Psoas muscle (tissue), 8 donors: Measurements from ENCODE around the gene ARHGEF10L. TPM values are rescaled to one million over a fixed set of nuclear protein-coding genes. Genes with fewer than 3 reads are reported as not detected.

Experiments used
- ATAC-seq, 4 donors: fragments of 200-7000 bp; cut with Tn5 transposase; one replicate each; pipeline ENCODE4 v1.9.1; 2020; ENCODE audit warnings: moderate library complexity in 3 of 4, mild to moderate bottlenecking in 2 of 4
- DNase-seq, 2 donors: peaks; one replicate each; pipeline ENCODE4 v3.0.0-alpha.2; 2020
- H3K27ac ChIP-seq: fragments of 200-600 bp; one replicate; pipeline ENCODE4 v1.8.0; 2022
- H3K27me3 ChIP-seq, 3 donors: fragments of 200-600 bp in 1 of 3; one replicate each; pipeline versions ENCODE4 v1.6.1 to v1.8.0; 2013 to 2022; ENCODE audit warnings: low read length in 2 of 3, mild to moderate bottlenecking in 2 of 3, moderate library complexity in 1 of 3; ENCODE audit not compliant: insufficient read depth in 3 of 3
- H3K36me3 ChIP-seq, 2 donors: fragments of 200-600 bp in 1 of 2; one replicate each; pipeline versions ENCODE4 v1.6.1 to v1.8.0; 2013 to 2022; ENCODE audit warnings: low read depth in 1 of 2, mild to moderate bottlenecking in 1 of 2, moderate library complexity in 1 of 2; ENCODE audit not compliant: insufficient read depth in 1 of 2
- H3K4me1 ChIP-seq: fragments of 200-600 bp; one replicate; pipeline ENCODE4 v1.8.0; 2022
- H3K4me3 ChIP-seq: fragments of 200-600 bp; one replicate; pipeline ENCODE4 v1.8.0; 2022; ENCODE audit warnings: mild to moderate bottlenecking
- H3K9me3 ChIP-seq: fragments of 200-600 bp; one replicate; pipeline ENCODE4 v1.8.0; 2022
- WGBS, 3 donors: extraction: QIAGEN DNeasy Blood & Tissue Kit; methylation state at CpG; one replicate each; pipeline versions ENCODE4 v1.1.6 to v1.1.7; 2013; 5-methylcytosine and 5-hydroxymethylcytosine counted together
- intact Hi-C, 2 donors: fragments of 100-400 bp; cut with DNase I; formaldehyde crosslinking; loops; one replicate each; pipeline versions ENCODE4 v1.11.0 to v1.14.2; 2022
- polyA plus RNA-seq, 3 donors: library from polyadenylated mRNA; stranded (reverse); fragments of 200-250 nt; gene quantifications; one replicate each; pipeline ENCODE4 v1.2.3, GENCODE V29; 2013
- total RNA-seq, 4 donors: library from RNA; stranded (reverse); fragmentation: NEBNext Ultra II Directional in 2 of 4; extraction: Animal tissue kit (Norgen Biotek cat#: 25700) in 2 of 4; gene quantifications; one replicate each; pipeline versions ENCODE4 v1.2.1 to v1.2.4, GENCODE V29; 2021 to 2023
- TF ChIP-seq, protein P1 (sequence below): fragments of 200-600 bp; IDR thresholded peaks from one replicate; pipeline ENCODE4 v1.8.0; 2022; ENCODE audit warnings: antibody characterized with exemption
- donor health status: healthy with polysubstance abuse.
- donor health status: DM: no; HTN: no; CAD: no; lungs with moderate emphysema.
- donor health status: Bipolar disorder and iron deficiency.
- donor health status: healthy.
- donor health status: DM: yes; HTN: yes; CAD: no.
- donor health status: DM: no; HTN: no; CAD: no.
- donor health status: DM: no; HTN: no; CAD: no.
- donor health status: DM: yes; HTN: yes; CAD: no.

The ARHGEF10L gene
- total and polyA plus RNA-seq, 7 donors, result 18.8 to 108 (median 37.1) TPM

DNA sequence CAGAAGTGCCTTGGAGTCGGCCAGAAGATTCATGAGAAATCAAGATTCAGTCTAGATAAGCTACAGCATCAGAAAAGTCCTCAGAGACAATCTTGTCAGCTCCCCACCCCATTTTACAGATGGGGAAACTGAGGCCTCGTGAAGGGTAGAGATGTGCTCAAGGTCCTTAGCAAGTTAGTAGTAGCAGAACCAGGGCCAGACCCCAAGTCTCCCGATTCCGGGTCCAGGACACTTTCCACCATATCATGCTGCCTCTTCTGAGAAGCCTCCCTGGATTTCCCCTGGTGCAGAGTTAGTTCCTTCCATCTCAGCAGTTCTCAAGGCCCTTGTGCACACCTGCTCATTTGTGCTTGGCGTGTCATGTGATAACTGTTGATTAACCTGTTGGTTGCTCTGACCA lies 124.1 kb downstream of the ARHGEF10L start:
- no peaks in the 10 kb centered on the region for H3K4me1 ChIP-seq
- no peak overlapping the region for H3K4me3 ChIP-seq
- peaks cover 3 to 61% of the 10 kb centered on the region in 2 donors for H3K36me3 ChIP-seq
- TF ChIP-seq, protein P1, sequence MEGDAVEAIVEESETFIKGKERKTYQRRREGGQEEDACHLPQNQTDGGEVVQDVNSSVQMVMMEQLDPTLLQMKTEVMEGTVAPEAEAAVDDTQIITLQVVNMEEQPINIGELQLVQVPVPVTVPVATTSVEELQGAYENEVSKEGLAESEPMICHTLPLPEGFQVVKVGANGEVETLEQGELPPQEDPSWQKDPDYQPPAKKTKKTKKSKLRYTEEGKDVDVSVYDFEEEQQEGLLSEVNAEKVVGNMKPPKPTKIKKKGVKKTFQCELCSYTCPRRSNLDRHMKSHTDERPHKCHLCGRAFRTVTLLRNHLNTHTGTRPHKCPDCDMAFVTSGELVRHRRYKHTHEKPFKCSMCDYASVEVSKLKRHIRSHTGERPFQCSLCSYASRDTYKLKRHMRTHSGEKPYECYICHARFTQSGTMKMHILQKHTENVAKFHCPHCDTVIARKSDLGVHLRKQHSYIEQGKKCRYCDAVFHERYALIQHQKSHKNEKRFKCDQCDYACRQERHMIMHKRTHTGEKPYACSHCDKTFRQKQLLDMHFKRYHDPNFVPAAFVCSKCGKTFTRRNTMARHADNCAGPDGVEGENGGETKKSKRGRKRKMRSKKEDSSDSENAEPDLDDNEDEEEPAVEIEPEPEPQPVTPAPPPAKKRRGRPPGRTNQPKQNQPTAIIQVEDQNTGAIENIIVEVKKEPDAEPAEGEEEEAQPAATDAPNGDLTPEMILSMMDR, result no peak
- WGBS, 3 donors, result 90 to 95% (median 92%) methylated on average over 5 of the region's 5 CpGs
- DNase-seq (no peak), ATAC-seq (no peak)
- H3K9me3 ChIP-seq, result no peaks in the 10 kb centered on the region
- H3K27me3 ChIP-seq, result no peaks in the 10 kb centered on the region
- no peak overlapping the region for H3K27ac ChIP-seq
- intact Hi-C loops, result loop anchor here in 1 of 2 donors (5.0 to 10.0 kb wide), 4 partner anchors 79 to 911 kb away; no protein-coding TSS in a partner anchor

DNA sequence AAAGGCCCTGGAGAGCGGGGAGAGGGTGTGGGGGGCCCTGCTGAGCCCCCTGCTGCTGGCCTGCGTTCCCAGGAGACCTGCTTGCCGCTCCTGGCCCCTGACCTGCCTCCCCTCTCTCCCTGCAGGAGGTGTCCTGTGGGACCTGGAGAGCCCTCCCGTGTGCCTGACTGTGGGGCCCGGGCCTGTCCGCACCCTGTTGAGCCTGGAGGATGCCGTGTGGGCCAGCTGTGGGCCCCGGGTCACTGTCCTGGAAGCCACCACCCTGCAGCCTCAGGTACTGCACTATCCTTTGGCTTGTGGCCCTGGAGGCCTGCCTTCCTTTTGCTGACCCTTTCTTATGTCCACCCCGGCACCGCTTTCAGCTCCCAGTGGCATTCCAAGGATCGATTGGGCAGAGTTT lies 124.8 kb downstream of the ARHGEF10L start:
- H3K36me3 ChIP-seq, result peaks cover 3 to 61% of the 10 kb centered on the region in 2 donors
- 78 to 85% (median 80%) methylated on average over 9 to 11 of the region's 11 CpGs for WGBS, 3 donors
- intact Hi-C loops, result loop anchor here in 1 of 2 donors (5.0 to 10.0 kb wide), 4 partner anchors 78 to 910 kb away; no protein-coding TSS in a partner anchor

DNA sequence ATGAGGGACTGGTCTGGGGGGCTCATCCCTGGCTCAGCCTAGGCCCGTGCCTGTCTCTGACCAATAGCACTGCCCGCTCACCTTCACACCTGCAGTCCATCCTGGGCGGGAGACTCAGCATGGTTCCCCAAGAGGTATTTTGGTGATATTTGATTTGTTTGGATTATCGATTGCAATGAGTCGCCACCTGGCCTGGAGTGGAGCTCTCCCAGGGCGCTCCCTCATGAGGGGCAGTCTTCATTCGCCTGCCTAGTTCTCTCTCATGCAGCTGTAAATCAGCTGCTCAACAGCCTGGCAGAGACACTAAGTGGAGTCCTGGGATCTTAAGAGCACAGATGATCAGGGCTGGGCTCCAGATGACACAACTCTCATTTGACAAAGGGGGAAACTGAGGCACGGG lies 125.6 kb downstream of the ARHGEF10L start:
- Histone ChIP-seq H3K9me3 (no peaks in the 10 kb centered on the region), H3K36me3 (peaks cover 3 to 61% of the 10 kb centered on the region in 2 donors), H3K27ac (no peak overlapping the region), H3K4me3 (no peak overlapping the region), H3K27me3 (no peaks in the 10 kb centered on the region), H3K4me1 (no peaks in the 10 kb centered on the region)
- DNase-seq (no peak), ATAC-seq (no peak)
- 90 to 93% (median 93%) methylated on average over 8 of the region's 8 CpGs for WGBS, 3 donors
- intact Hi-C loops, result loop anchor here in 1 of 2 donors (10.0 kb wide), 1 partner anchor 910 kb away; no protein-coding TSS in a partner anchor
- TF ChIP-seq, protein P1, result no peak

More for the DNA sequence above, 124.8 kb downstream of the ARHGEF10L start:
- Histone ChIP-seq H3K27me3 (no peaks in the 10 kb centered on the region), H3K27ac (no peak overlapping the region), H3K4me3 (no peak overlapping the region), H3K9me3 (no peaks in the 10 kb centered on the region), H3K4me1 (no peaks in the 10 kb centered on the region)
- TF ChIP-seq, protein P1, result no peak
- DNase-seq (no peak), ATAC-seq (no peak)

DNA sequence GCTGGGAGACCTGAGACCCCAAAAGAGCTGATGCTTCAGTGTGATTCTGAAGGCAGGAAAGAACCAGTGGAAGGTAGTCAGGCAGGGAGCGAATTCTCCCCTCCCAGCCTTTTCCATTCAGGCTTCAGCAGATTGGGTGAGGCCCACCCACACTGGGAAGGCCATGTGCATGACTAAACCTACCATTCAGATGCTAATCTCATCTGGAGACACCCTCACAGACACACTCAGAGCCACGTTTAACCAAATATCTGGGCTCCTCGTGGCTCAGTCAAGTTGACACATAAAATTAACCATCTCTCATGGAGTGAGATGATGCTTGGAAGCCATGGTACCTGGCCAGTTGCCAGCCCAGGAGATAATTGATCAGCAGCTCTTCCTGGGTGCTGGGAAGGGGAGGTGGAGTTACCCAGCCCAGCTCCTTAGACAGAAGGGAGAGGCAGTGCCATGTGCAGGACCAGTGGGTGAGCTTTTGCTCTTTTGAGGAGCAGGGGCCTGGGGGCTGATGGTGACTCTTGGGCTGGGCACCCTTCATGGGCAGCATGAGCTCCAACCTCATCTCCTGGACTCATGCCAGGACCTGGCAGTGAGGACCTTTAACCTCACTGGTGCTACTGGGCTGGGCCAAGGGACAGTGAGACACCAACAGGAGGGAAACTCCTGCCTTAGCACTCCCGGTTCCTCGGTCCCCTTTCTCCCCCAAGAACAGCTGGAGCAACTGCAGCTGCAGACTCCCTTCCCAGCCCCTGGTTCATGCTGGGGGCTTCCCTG lies 126.6 kb downstream of the ARHGEF10L start:
- intact Hi-C loops, result loop anchor here in 1 of 2 donors (10.0 kb wide), 1 partner anchor 909 kb away; no protein-coding TSS in a partner anchor
- no peak for DNase-seq
- Histone ChIP-seq H3K4me3 (no peak overlapping the region), H3K4me1 (no peaks in the 10 kb centered on the region), H3K36me3 (peaks cover 3 to 60% of the 10 kb centered on the region in 2 donors), H3K9me3 (no peaks in the 10 kb centered on the region), H3K27ac (no peak overlapping the region), H3K27me3 (no peaks in the 10 kb centered on the region)
- no peak for ATAC-seq
- TF ChIP-seq, protein P1, result no peak
- WGBS, 3 donors, result 49 to 66% (median 57%) methylated on average over 5 of the region's 5 CpGs
